HepG2 (cell line): ENCODE measurements around the gene BICDL1. TPM values are rescaled to one million over a fixed set of nuclear protein-coding genes. Genes with fewer than 3 reads are reported as not detected.
A peak's percentile ranks its signal among the peaks of the same experiment; 100 is the strongest.

Experiments
- AGO1 ChIP-seq: fragments of 200-400 bp; formaldehyde crosslinking; IDR thresholded peaks from 2 replicates; pipeline ENCODE4 v1.6.1; 2017; ENCODE audit warnings: mild to moderate bottlenecking, low read depth, low read length, moderate library complexity; ENCODE audit not compliant: poor library complexity, severe bottlenecking
- AGO2 ChIP-seq: fragments of 200-400 bp; formaldehyde crosslinking; optimal IDR thresholded peaks from 2 replicates; pipeline ENCODE3; 2017; ENCODE audit warnings: mild to moderate bottlenecking, low read depth, low read length, moderate library complexity
- CREM ChIP-seq, 2 experiments: sonication (generic) in 1 of 2; formaldehyde crosslinking in 1 of 2; IDR thresholded peaks; 2 replicates each; pipeline versions ENCODE4 v1.4.0 to v1.6.1; 2016 to 2020; ENCODE audit warnings: antibody characterized with exemption in 1 of 2, mild to moderate bottlenecking in 1 of 2, missing genetic modification reagents in 1 of 2
- ERF ChIP-seq: IDR thresholded peaks from 2 replicates; pipeline ENCODE4 v1.6.1; 2018; ENCODE audit warnings: missing biosample characterization, missing genetic modification reagents
- FOXJ3 ChIP-seq: sonication (generic); formaldehyde crosslinking; IDR thresholded peaks from 2 replicates; pipeline ENCODE4 v1.4.0; 2020; ENCODE audit warnings: missing genetic modification reagents, mild to moderate bottlenecking, borderline replicate concordance
- GABPA ChIP-seq, 2 experiments: IDR thresholded peaks; 2 replicates each; pipeline ENCODE4 v1.6.1; 2011 to 2016; ENCODE audit warnings: low read depth in 2 of 2, low read length in 1 of 2, missing biosample characterization in 1 of 2, missing genetic modification characterization in 1 of 2
- GATAD1 ChIP-seq: IDR thresholded peaks from 2 replicates; pipeline ENCODE4 v1.6.1; 2016; ENCODE audit warnings: missing genetic modification reagents, missing compliant biosample characterization
- GMEB1 ChIP-seq: sonication (generic); formaldehyde crosslinking; IDR thresholded peaks from 2 replicates; pipeline ENCODE4 v1.5.1; 2020; ENCODE audit warnings: missing genetic modification reagents, mild to moderate bottlenecking, borderline replicate concordance
- HMG20A ChIP-seq: IDR thresholded peaks from 2 replicates; pipeline ENCODE4 v1.6.1; 2016; ENCODE audit warnings: borderline replicate concordance
- MBNL3 ChIP-seq: fragments of 250-450 bp; sonication (Bioruptor Pico); conservative IDR thresholded peaks from 2 replicates; pipeline ENCODE4 v1.8.0; 2022; ENCODE audit warnings: mild to moderate bottlenecking, inconsistent platforms
- MED1 ChIP-seq: sonication (generic); formaldehyde crosslinking; IDR thresholded peaks from 2 replicates; pipeline ENCODE4 v1.4.0; 2020; ENCODE audit warnings: missing genetic modification reagents
- MIER3 ChIP-seq: IDR thresholded peaks from 2 replicates; pipeline ENCODE4 v1.6.1; 2016; ENCODE audit warnings: missing compliant biosample characterization, borderline replicate concordance
- MXI1 ChIP-seq: IDR thresholded peaks from 3 replicates; pipeline ENCODE4 v1.6.1; 2012; ENCODE audit warnings: low read depth, low read length, inconsistent platforms, borderline replicate concordance
- PHF21A ChIP-seq: sonication (generic); formaldehyde crosslinking; IDR thresholded peaks from 2 replicates; pipeline ENCODE4 v1.5.0; 2020; ENCODE audit warnings: mild to moderate bottlenecking, missing genetic modification reagents
- RARA ChIP-seq: IDR thresholded peaks from 2 replicates; pipeline ENCODE4 v1.6.1; 2016; ENCODE audit warnings: missing genetic modification reagents, missing compliant biosample characterization
- RFX1 ChIP-seq: fragments of 450-650 bp; IDR thresholded peaks from 2 replicates; pipeline ENCODE4 v1.6.1; 2017
- SOX6 ChIP-seq, 2 experiments: fragments of 450-650 bp in 1 of 2; sonication (generic) in 1 of 2; formaldehyde crosslinking in 1 of 2; IDR thresholded peaks; 2 replicates each; pipeline versions ENCODE4 v1.4.0 to v1.6.1; 2017 to 2020; ENCODE audit warnings: antibody characterized with exemption in 1 of 2, mild to moderate bottlenecking in 1 of 2, missing genetic modification reagents in 1 of 2
- SPEN ChIP-seq: sonication (generic); formaldehyde crosslinking; IDR thresholded peaks from 2 replicates; pipeline ENCODE4 v1.5.1; 2020; ENCODE audit warnings: low read depth, mild to moderate bottlenecking, missing genetic modification reagents
- TARDBP ChIP-seq: sonication (generic); formaldehyde crosslinking; IDR thresholded peaks from 2 replicates; pipeline ENCODE4 v1.8.0; 2022; ENCODE audit warnings: mild to moderate bottlenecking, missing genetic modification reagents
- ZNF317 ChIP-seq: sonication (generic); formaldehyde crosslinking; IDR thresholded peaks from 2 replicates; pipeline ENCODE4 v1.5.0; 2020; ENCODE audit warnings: mild to moderate bottlenecking, missing genetic modification reagents
- ZNF331 ChIP-seq: sonication (generic); formaldehyde crosslinking; IDR thresholded peaks from 2 replicates; pipeline ENCODE4 v1.4.0; 2020; ENCODE audit warnings: missing genetic modification reagents
- ZNF337 ChIP-seq: sonication (generic); formaldehyde crosslinking; IDR thresholded peaks from 2 replicates; pipeline ENCODE4 v1.5.1; 2020; ENCODE audit warnings: missing genetic modification reagents, low read depth, mild to moderate bottlenecking, borderline replicate concordance
- ZNF460 ChIP-seq: sonication (generic); formaldehyde crosslinking; IDR thresholded peaks from 2 replicates; pipeline ENCODE4 v1.5.1; 2020; ENCODE audit warnings: missing genetic modification reagents, mild to moderate bottlenecking, borderline replicate concordance
- ZNF562 ChIP-seq: sonication (generic); formaldehyde crosslinking; IDR thresholded peaks from 2 replicates; pipeline ENCODE4 v1.8.0; 2022; ENCODE audit warnings: missing genetic modification reagents, borderline replicate concordance
- polyA plus RNA-seq, 8 experiments: library from polyadenylated mRNA; depleted of rRNA in 3 of 8; stranded (reverse) in 7 of 8; unstranded in 1 of 8; fragments of >200 nt; fragmentation: Illumina TruSeq in 4 of 8; extraction: Trizol in 4 of 8; gene quantifications; 2 replicates each; pipeline versions ENCODE4 v1.2.1 to v1.2.3, GENCODE V29; 2011 to 2016; ENCODE audit warnings: low read depth in 4 of 8, missing spikeins in 1 of 8, mixed read lengths in 1 of 8; ENCODE audit not compliant: insufficient read depth in 1 of 8
- total RNA-seq, 5 experiments: library from RNA; depleted of rRNA; stranded (reverse); fragments of >200 nt; fragmentation: Illumina TruSeq; extraction: Trizol; gene quantifications; 2 replicates each; pipeline ENCODE4 v1.2.3, GENCODE V29; 2016; ENCODE audit warnings: low read depth in 1 of 5
- TF ChIP-seq, protein P1 (sequence below): fragments of 450-650 bp; IDR thresholded peaks from 2 replicates; pipeline ENCODE4 v1.6.1; 2016

Gene BICDL1
- total and polyA plus RNA-seq, 2 of the 13 experiments (the other 11 are each of a cell fraction or from before 2014, with no cell fraction given), result 3.6 to 9.7 TPM

DNA sequence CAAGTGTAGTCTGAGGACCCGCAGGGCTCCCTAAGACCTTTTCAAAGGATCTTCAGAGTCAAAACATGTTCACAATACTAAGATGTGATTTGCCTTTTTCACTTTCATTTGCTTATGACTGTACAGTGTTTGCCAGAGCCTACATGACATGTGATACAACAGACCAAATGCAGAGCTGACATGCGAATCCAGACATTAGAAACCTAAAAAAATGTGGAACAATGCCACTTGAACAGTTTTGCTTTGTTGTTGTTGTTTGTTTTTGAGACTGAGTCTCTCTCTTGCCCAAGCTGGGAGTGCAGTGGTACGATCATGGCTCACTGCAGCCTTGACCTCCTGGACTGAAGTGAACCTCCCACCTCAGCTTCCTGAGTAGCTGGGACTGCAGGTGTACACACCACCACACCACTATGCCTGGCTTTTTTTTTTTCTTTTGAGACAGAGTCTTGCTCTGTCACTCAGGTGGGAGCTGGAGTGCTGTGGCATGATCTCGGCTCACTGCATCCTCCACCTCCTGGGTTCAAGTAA, 132.8 kb downstream of the BICDL1 start (continued):
- TF ChIP-seq RARA (CRISPR knock-in tag), result peak; percentile 91
- TF ChIP-seq AGO2, result no peak
- TF ChIP-seq GABPA (IDR thresholded peaks at IDR 0.05; ENCODE audit: low read depth, low read length), result no peak
- TF ChIP-seq GABPA (CRISPR knock-in tag; IDR thresholded peaks at IDR 0.05; ENCODE audit: low read depth), result 0 out of 2 replicates have a peak, but pooled peaks have one; percentile 25
- peak; percentile 46; the same call in 1 of the 2 replicates for TF ChIP-seq HMG20A (CRISPR knock-in tag)
- peak; percentile 41; the same call in 1 of the 2 replicates for TF ChIP-seq MIER3 (CRISPR knock-in tag)
- TF ChIP-seq MBNL3 (CRISPR knock-in tag), result no peak
- TF ChIP-seq ZNF337 (CRISPR knock-in tag), result no peak
- TF ChIP-seq, protein P1, sequence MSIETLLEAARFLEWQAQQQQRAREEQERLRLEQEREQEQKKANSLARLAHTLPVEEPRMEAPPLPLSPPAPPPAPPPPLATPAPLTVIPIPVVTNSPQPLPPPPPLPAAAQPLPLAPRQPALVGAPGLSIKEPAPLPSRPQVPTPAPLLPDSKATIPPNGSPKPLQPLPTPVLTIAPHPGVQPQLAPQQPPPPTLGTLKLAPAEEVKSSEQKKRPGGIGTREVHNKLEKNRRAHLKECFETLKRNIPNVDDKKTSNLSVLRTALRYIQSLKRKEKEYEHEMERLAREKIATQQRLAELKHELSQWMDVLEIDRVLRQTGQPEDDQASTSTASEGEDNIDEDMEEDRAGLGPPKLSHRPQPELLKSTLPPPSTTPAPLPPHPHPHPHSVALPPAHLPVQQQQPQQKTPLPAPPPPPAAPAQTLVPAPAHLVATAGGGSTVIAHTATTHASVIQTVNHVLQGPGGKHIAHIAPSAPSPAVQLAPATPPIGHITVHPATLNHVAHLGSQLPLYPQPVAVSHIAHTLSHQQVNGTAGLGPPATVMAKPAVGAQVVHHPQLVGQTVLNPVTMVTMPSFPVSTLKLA, result peak; percentile 56
- TF ChIP-seq ZNF460 (CRISPR knock-in tag), result peak; percentile 53; the same call in 1 of the 2 replicates
- TF ChIP-seq RFX1, result no peak
- peak; percentile 28; the same call in 1 of the 2 replicates for TF ChIP-seq SPEN (CRISPR knock-in tag)
- TF ChIP-seq MXI1, result peak; percentile 51; the same call in 1 of the 3 replicates
- peak; percentile 67; the same call in 1 of the 2 replicates for TF ChIP-seq FOXJ3 (CRISPR knock-in tag)
- TF ChIP-seq ERF (CRISPR knock-in tag), result peak; percentile 33; the same call in 1 of the 2 replicates
- no peak for TF ChIP-seq GMEB1
- TF ChIP-seq ZNF331 (CRISPR knock-in tag), result peak; percentile 43; the same call in 1 of the 2 replicates
- TF ChIP-seq GATAD1 (CRISPR knock-in tag), result peak; percentile 26; the same call in 1 of the 2 replicates
- no peak for TF ChIP-seq SOX6 (IDR thresholded peaks at IDR 0.05)
- TF ChIP-seq SOX6 (CRISPR knock-in tag; IDR thresholded peaks at IDR 0.05), result peak; percentile 98
- TF ChIP-seq ZNF562 (CRISPR knock-in tag), result no peak
- TF ChIP-seq CREM (IDR thresholded peaks at IDR 0.05), result peak; percentile 33; the same call in 1 of the 2 replicates
- no peak for TF ChIP-seq CREM (CRISPR knock-in tag; IDR thresholded peaks at IDR 0.05)
- TF ChIP-seq PHF21A (CRISPR knock-in tag), result 0 out of 2 replicates have a peak, but pooled peaks have one; percentile 35
- TF ChIP-seq AGO1, result no peak
- TF ChIP-seq TARDBP (CRISPR knock-in tag), result peak; percentile 62; the same call in 1 of the 2 replicates
- TF ChIP-seq MED1 (CRISPR knock-in tag), result peak; percentile 76
- TF ChIP-seq ZNF317, result 0 out of 2 replicates have a peak, but pooled peaks have one; percentile 74
